Measurements from ENCODE around the gene C6orf15.

DNA sequence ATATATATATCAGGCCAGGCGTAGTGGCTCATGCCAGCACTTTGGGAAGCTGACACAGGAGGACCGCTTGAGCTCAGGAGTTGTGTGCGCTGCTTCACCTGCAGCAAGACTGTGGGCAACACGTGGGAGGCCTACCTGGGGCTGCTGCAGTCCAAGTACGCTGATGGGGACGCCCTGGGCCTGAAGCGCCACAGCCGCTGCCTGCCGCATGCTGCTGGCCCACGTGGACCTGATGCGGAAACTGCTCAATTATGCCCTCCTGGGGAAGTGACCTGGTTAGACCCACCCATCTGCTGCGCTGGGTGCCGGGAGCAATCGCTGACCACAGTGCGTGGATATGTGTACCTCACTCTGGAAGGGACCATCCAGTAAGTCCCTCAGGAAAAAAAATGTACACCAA lies 28.3 kb upstream of the C6orf15 start:
- TF ChIP-seq, protein P1, sequence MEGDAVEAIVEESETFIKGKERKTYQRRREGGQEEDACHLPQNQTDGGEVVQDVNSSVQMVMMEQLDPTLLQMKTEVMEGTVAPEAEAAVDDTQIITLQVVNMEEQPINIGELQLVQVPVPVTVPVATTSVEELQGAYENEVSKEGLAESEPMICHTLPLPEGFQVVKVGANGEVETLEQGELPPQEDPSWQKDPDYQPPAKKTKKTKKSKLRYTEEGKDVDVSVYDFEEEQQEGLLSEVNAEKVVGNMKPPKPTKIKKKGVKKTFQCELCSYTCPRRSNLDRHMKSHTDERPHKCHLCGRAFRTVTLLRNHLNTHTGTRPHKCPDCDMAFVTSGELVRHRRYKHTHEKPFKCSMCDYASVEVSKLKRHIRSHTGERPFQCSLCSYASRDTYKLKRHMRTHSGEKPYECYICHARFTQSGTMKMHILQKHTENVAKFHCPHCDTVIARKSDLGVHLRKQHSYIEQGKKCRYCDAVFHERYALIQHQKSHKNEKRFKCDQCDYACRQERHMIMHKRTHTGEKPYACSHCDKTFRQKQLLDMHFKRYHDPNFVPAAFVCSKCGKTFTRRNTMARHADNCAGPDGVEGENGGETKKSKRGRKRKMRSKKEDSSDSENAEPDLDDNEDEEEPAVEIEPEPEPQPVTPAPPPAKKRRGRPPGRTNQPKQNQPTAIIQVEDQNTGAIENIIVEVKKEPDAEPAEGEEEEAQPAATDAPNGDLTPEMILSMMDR (IDR thresholded peaks at IDR 0.05; ENCODE audit: low read depth, low read length, poor library complexity, severe bottlenecking), result no peak
- no peak for TF ChIP-seq EZH2phosphoT487 (IDR thresholded peaks at IDR 0.05; ENCODE audit: borderline replicate concordance, low read length)
